WTC11 (cell line): ENCODE results near the gene DOK5. TPM values are rescaled to one million over a fixed set of nuclear protein-coding genes. Genes with fewer than 3 reads are reported as not detected.

Source experiments
- ATAC-seq: fragments of 200-7000 bp; cut with Tn5 transposase; 2 replicates; pipeline ENCODE4 v1.10.0; 2021; ENCODE audit warnings: mild to moderate bottlenecking, moderate library complexity
- CTCF ChIA-PET: fragments of 300-600 bp; sonication (Branson Sonifier 250); formaldehyde crosslinking; loops from one replicate; lab custom pipeline; 2021; ENCODE audit warnings: antibody characterized with exemption; lab: Charles Lee
- POLR2A ChIA-PET: fragments of 350-600 bp; sonication (Branson Sonifier 250); formaldehyde crosslinking; loops from one replicate; lab custom pipeline; 2021; ENCODE audit warnings: antibody characterized with exemption; lab: Charles Lee
- DNase-seq: peaks from one replicate; pipeline ENCODE4 v3.0.0; 2021; ENCODE audit warnings: low spot score
- H3K27ac Mint-ChIP-seq: 2 replicates; pipeline ENCODE4 v1.8.0; 2021; ENCODE audit warnings: mixed read lengths
- H3K27me3 Mint-ChIP-seq: 2 replicates; pipeline ENCODE4 v1.8.0; 2021; ENCODE audit warnings: low read depth, mild to moderate bottlenecking, moderate library complexity, mixed read lengths
- H3K36me3 Mint-ChIP-seq: 2 replicates; pipeline ENCODE4 v1.8.0; 2021; ENCODE audit warnings: mixed read lengths
- H3K4me1 Mint-ChIP-seq: 2 replicates; pipeline ENCODE4 v1.8.0; 2022; ENCODE audit warnings: mixed read lengths
- H3K4me3 Mint-ChIP-seq: 2 replicates; pipeline ENCODE4 v1.8.0; 2021; ENCODE audit warnings: mild to moderate bottlenecking, moderate library complexity, mixed read lengths
- H3K9me3 Mint-ChIP-seq: 2 replicates; pipeline ENCODE4 v1.8.0; 2021; ENCODE audit warnings: mixed read lengths
- ATF1 ChIP-seq: sonication (generic); formaldehyde crosslinking; IDR thresholded peaks from 2 replicates; pipeline ENCODE4 v1.8.1; 2023; ENCODE audit warnings: mild to moderate bottlenecking, moderate library complexity, missing genetic modification reagents
- ATF3 ChIP-seq: sonication (generic); formaldehyde crosslinking; conservative IDR thresholded peaks from 2 replicates; pipeline ENCODE4 v1.8.1; 2022; ENCODE audit warnings: mild to moderate bottlenecking, missing genetic modification reagents
- CREB1 ChIP-seq: sonication (generic); formaldehyde crosslinking; IDR thresholded peaks from 2 replicates; pipeline ENCODE4 v1.8.0; 2023; ENCODE audit warnings: mild to moderate bottlenecking, missing genetic modification reagents
- CREM ChIP-seq: sonication (generic); formaldehyde crosslinking; IDR thresholded peaks from 2 replicates; pipeline ENCODE4 v1.8.1; 2022; ENCODE audit warnings: mild to moderate bottlenecking, missing genetic modification reagents, moderate library complexity
- ELF4 ChIP-seq: sonication (generic); formaldehyde crosslinking; IDR thresholded peaks from 2 replicates; pipeline ENCODE4 v1.8.1; 2022; ENCODE audit warnings: low read depth, mild to moderate bottlenecking, moderate library complexity, missing genetic modification reagents
- ESRRA ChIP-seq: sonication (generic); formaldehyde crosslinking; IDR thresholded peaks from 2 replicates; pipeline ENCODE4 v1.8.1; 2022; ENCODE audit warnings: mild to moderate bottlenecking, missing genetic modification reagents, borderline replicate concordance
- FOXP1 ChIP-seq: sonication (generic); formaldehyde crosslinking; IDR thresholded peaks from 2 replicates; pipeline ENCODE4 v1.8.0; 2022; ENCODE audit warnings: missing genetic modification reagents, mild to moderate bottlenecking, moderate library complexity, borderline replicate concordance
- FOXP4 ChIP-seq: sonication (generic); formaldehyde crosslinking; IDR thresholded peaks from 2 replicates; pipeline ENCODE4 v1.8.0; 2022; ENCODE audit warnings: mild to moderate bottlenecking, missing genetic modification reagents
- HMGA2 ChIP-seq: fragments of 250-450 bp; sonication (Bioruptor Pico); IDR thresholded peaks from 2 replicates; pipeline ENCODE4 v1.4.0; 2021; ENCODE audit warnings: mild to moderate bottlenecking, moderate library complexity
- HMGXB4 ChIP-seq: sonication (generic); formaldehyde crosslinking; IDR thresholded peaks from 2 replicates; pipeline ENCODE4 v1.8.1; 2023; ENCODE audit warnings: mild to moderate bottlenecking, moderate library complexity, missing genetic modification reagents
- IRF2 ChIP-seq: sonication (generic); formaldehyde crosslinking; IDR thresholded peaks from 2 replicates; pipeline ENCODE4 v1.8.0; 2022; ENCODE audit warnings: low read depth, missing genetic modification reagents, borderline replicate concordance
- MAX ChIP-seq: sonication (generic); formaldehyde crosslinking; IDR thresholded peaks from 2 replicates; pipeline ENCODE4 v1.8.0; 2022; ENCODE audit warnings: mild to moderate bottlenecking, missing genetic modification reagents
- MYBL2 ChIP-seq: sonication (generic); formaldehyde crosslinking; IDR thresholded peaks from 2 replicates; pipeline ENCODE4 v1.8.1; 2023; ENCODE audit warnings: mild to moderate bottlenecking, moderate library complexity, missing genetic modification reagents
- NFATC4 ChIP-seq: fragments of 250-450 bp; sonication (Bioruptor Pico); IDR thresholded peaks from 2 replicates; pipeline ENCODE4 v1.9.0; 2021; ENCODE audit warnings: mild to moderate bottlenecking
- NFYB ChIP-seq: sonication (generic); formaldehyde crosslinking; conservative IDR thresholded peaks from 2 replicates; pipeline ENCODE4 v1.8.0; 2022; ENCODE audit warnings: low read depth, missing genetic modification reagents
- RORB ChIP-seq: fragments of 250-450 bp; sonication (Bioruptor Pico); IDR thresholded peaks from 2 replicates; pipeline ENCODE4 v1.9.0; 2021; ENCODE audit warnings: mild to moderate bottlenecking
- TCF7 ChIP-seq: sonication (generic); formaldehyde crosslinking; IDR thresholded peaks from 2 replicates; pipeline ENCODE4 v1.8.0; 2022; ENCODE audit warnings: mild to moderate bottlenecking, low read depth, missing genetic modification reagents, moderate library complexity
- USF1 ChIP-seq: sonication (generic); formaldehyde crosslinking; IDR thresholded peaks from 2 replicates; pipeline ENCODE4 v1.8.0; 2022; ENCODE audit warnings: mild to moderate bottlenecking, missing genetic modification reagents
- ZNF671 ChIP-seq: fragments of 250-450 bp; sonication (Bioruptor Pico); IDR thresholded peaks from 2 replicates; pipeline ENCODE4 v1.8.0; 2021; ENCODE audit warnings: mild to moderate bottlenecking
- ZSCAN18 ChIP-seq: fragments of 250-450 bp; sonication (Bioruptor Pico); IDR thresholded peaks from 2 replicates; pipeline ENCODE4 v2.1.2; 2022; ENCODE audit warnings: mild to moderate bottlenecking, moderate library complexity
- total RNA-seq: library from RNA; stranded (reverse); gene quantifications from 3 replicates; pipeline ENCODE4 v1.2.3, GENCODE V29; 2021

DOK5 gene
- total RNA-seq, 1 experiment from 2014 or later, result 10.1 TPM

GRCh38 chr20:54543369-54543768 is 68.0 kb downstream of the DOK5 start:
- Mint-ChIP-seq H3K36me3 (peaks cover 15% of the 10 kb centered on the region), H3K4me3 (no peak overlapping the region), H3K9me3 (peaks cover 28% of the 10 kb centered on the region), H3K4me1 (peaks cover 20% of the 10 kb centered on the region), H3K27ac (no peak overlapping the region), H3K27me3 (no peaks in the 10 kb centered on the region)
- TF ChIP-seq RORB (CRISPR knock-in tag), result no peak
- TF ChIP-seq NFATC4 (CRISPR knock-in tag), result no peak
- TF ChIP-seq MYBL2 (CRISPR knock-in tag), result no peak
- TF ChIP-seq ZSCAN18 (CRISPR knock-in tag), result no peak
- TF ChIP-seq ATF1 (CRISPR knock-in tag), result no peak
- TF ChIP-seq HMGXB4 (CRISPR knock-in tag), result no peak
- TF ChIP-seq MAX (CRISPR knock-in tag), result no peak
- no peak for TF ChIP-seq ATF3 (CRISPR knock-in tag)
- TF ChIP-seq FOXP1 (CRISPR knock-in tag), result no peak
- TF ChIP-seq IRF2 (CRISPR knock-in tag), result no peak
- TF ChIP-seq HMGA2 (CRISPR knock-in tag), result no peak
- TF ChIP-seq TCF7 (CRISPR knock-in tag), result no peak
- TF ChIP-seq ZNF671 (CRISPR knock-in tag), result no peak
- no peak for TF ChIP-seq ESRRA (CRISPR knock-in tag)
- CTCF ChIA-PET, result interaction anchor here (0.6 kb wide), 1 partner anchor 114 kb away, joined by 3 read pairs; no protein-coding TSS in a partner anchor
- ATAC-seq (no peak), DNase-seq (no peak)
- POLR2A ChIA-PET, result no interaction called here

- ChIA-PET POLR2A (no interaction called here), CTCF (no interaction called here)
- H3K4me1 Mint-ChIP-seq, result peaks cover 20% of the 10 kb centered on the region
- H3K27ac Mint-ChIP-seq, result no peak overlapping the region
- ATAC-seq (no peak), DNase-seq (no peak)
- peaks cover 17% of the 10 kb centered on the region for H3K9me3 Mint-ChIP-seq
- no peak overlapping the region for H3K4me3 Mint-ChIP-seq
- peaks cover 11% of the 10 kb centered on the region for H3K36me3 Mint-ChIP-seq
- TF ChIP-seq CREM (CRISPR knock-in tag), result no peak
- TF ChIP-seq NFYB (CRISPR knock-in tag), result no peak
- TF ChIP-seq FOXP4 (CRISPR knock-in tag), result no peak
- TF ChIP-seq ESRRA (CRISPR knock-in tag), result no peak
- TF ChIP-seq ZNF671 (CRISPR knock-in tag), result no peak
- TF ChIP-seq USF1 (CRISPR knock-in tag), result no peak
- no peak for TF ChIP-seq CREB1 (CRISPR knock-in tag)
- TF ChIP-seq ELF4 (CRISPR knock-in tag), result no peak
- H3K27me3 Mint-ChIP-seq, result no peaks in the 10 kb centered on the region
Measured at GRCh38 chr20:54545676-54546358, 70.4 kb downstream of the DOK5 start.
